Measurements from ENCODE around the gene TAS1R2.

The TAS1R2 gene

GRCh38 chr1:18819203-18819602, 40.3 kb downstream of the TAS1R2 start:
- DNase-seq = no peak

GRCh38 chr1:18817795-18818435, 41.5 kb downstream of the TAS1R2 start:
- DNase-seq = no peak

GRCh38 chr1:18817316-18817715, 42.1 kb downstream of the TAS1R2 start:
- no peak for DNase-seq

- DNase-seq = no peak
Measured at GRCh38 chr1:18816808-18817207, 42.7 kb downstream of the TAS1R2 start.

GRCh38 chr1:18814874-18815531, 44.5 kb downstream of the TAS1R2 start:
- no peak for DNase-seq

GRCh38 chr1:18814425-18814824, 45.0 kb downstream of the TAS1R2 start:
- no peak for DNase-seq

- DNase-seq = no peak
Measured at GRCh38 chr1:18812453-18812939, 47.0 kb downstream of the TAS1R2 start.

GRCh38 chr1:18811733-18812452, 47.6 kb downstream of the TAS1R2 start:
- DNase-seq = no peak

- no peak for DNase-seq
Measured at GRCh38 chr1:18809953-18810899, 49.2 kb downstream of the TAS1R2 start.

- no peak for DNase-seq
Measured at GRCh38 chr1:18808550-18808949, 50.9 kb downstream of the TAS1R2 start.

GRCh38 chr1:18807334-18808063, 52.0 kb downstream of the TAS1R2 start:
- DNase-seq = no peak

- no peak for DNase-seq
Measured at GRCh38 chr1:18805925-18806849, 53.3 kb downstream of the TAS1R2 start.

GRCh38 chr1:18805150-18805879, 54.1 kb downstream of the TAS1R2 start:
- DNase-seq = no peak

- DNase-seq = no peak
Measured at GRCh38 chr1:18803851-18804250, 55.6 kb downstream of the TAS1R2 start.

- no peak for DNase-seq
Measured at GRCh38 chr1:18803151-18803791, 56.2 kb downstream of the TAS1R2 start.

- no peak for DNase-seq
Measured at GRCh38 chr1:18802231-18802630, 57.2 kb downstream of the TAS1R2 start.

GRCh38 chr1:18800258-18800657, 59.2 kb downstream of the TAS1R2 start:
- DNase-seq = no peak

- DNase-seq = no peak
Measured at GRCh38 chr1:18799454-18799853, 60.0 kb downstream of the TAS1R2 start.

- no peak for DNase-seq
Measured at GRCh38 chr1:18798946-18799345, 60.5 kb downstream of the TAS1R2 start.

GRCh38 chr1:18798533-18798932, 60.9 kb downstream of the TAS1R2 start:
- DNase-seq = no peak

Measured in activated CD4-positive, alpha-beta T cell treated with anti-CD3 and anti-CD28 coated beads for 48 hours (primary cell).